Neural crest cell (in vitro differentiated cells): Measurements from ENCODE around the gene QSOX2. TPM values are rescaled to one million over a fixed set of nuclear protein-coding genes. Genes with fewer than 3 reads are reported as not detected.

ENCODE experiments used
- DNase-seq: peaks from one replicate; pipeline ENCODE4 v3.0.0; 2021; ENCODE audit warnings: low read depth, mixed read lengths, low spot score
- H3K27ac Mint-ChIP-seq: one replicate; pipeline ENCODE4 v1.8.0; 2021; ENCODE audit warnings: mild to moderate bottlenecking, mixed read lengths; ENCODE audit not compliant: unreplicated experiment
- H3K27me3 Mint-ChIP-seq: 2 replicates; pipeline ENCODE4 v1.8.0; 2021; ENCODE audit warnings: low read depth, mild to moderate bottlenecking, mixed read lengths
- H3K36me3 Mint-ChIP-seq: 2 replicates; pipeline ENCODE4 v1.8.0; 2021; ENCODE audit warnings: low read depth, mild to moderate bottlenecking, mixed read lengths
- H3K4me1 Mint-ChIP-seq: 2 replicates; pipeline ENCODE4 v1.8.0; 2021; ENCODE audit warnings: mixed read lengths
- H3K4me3 Mint-ChIP-seq: one replicate; pipeline ENCODE4 v1.8.0; 2021; ENCODE audit warnings: mild to moderate bottlenecking, mixed read lengths
- H3K9me3 Mint-ChIP-seq: 2 replicates; pipeline ENCODE4 v1.8.0; 2021; ENCODE audit warnings: mixed read lengths
- CTCF ChIP-seq: fragments of 200-600 bp; sonication (generic); conservative IDR thresholded peaks from 2 replicates; pipeline ENCODE4 v1.5.0; 2021; ENCODE audit warnings: antibody characterized with exemption, mild to moderate bottlenecking
- total RNA-seq: library from RNA; stranded (reverse); gene quantifications from 2 replicates; pipeline ENCODE4 v1.2.1, GENCODE V29; 2021

The QSOX2 gene
- total RNA-seq, 1 donor from 2014 or later = 28.7 TPM

- no peak overlapping the region for H3K27ac Mint-ChIP-seq
- no peak overlapping the region for H3K4me3 Mint-ChIP-seq
Measured at GRCh38 chr9:136259836-136260235, 14.2 kb upstream of the QSOX2 start.

GRCh38 chr9:136259517-136259813 is 13.9 kb upstream of the QSOX2 start:
- no peak overlapping the region for H3K4me3 Mint-ChIP-seq
- no peaks in the 10 kb centered on the region for H3K9me3 Mint-ChIP-seq
- H3K27ac Mint-ChIP-seq = no peak overlapping the region
- H3K36me3 Mint-ChIP-seq = no peaks in the 10 kb centered on the region
- no peaks in the 10 kb centered on the region for H3K27me3 Mint-ChIP-seq
- no peaks in the 10 kb centered on the region for H3K4me1 Mint-ChIP-seq
- no peak for DNase-seq
- no peak for TF ChIP-seq CTCF

More at GRCh38 chr9:136259836-136260235, 14.2 kb upstream of the QSOX2 start:
- H3K9me3 Mint-ChIP-seq = no peaks in the 10 kb centered on the region
- no peaks in the 10 kb centered on the region for H3K4me1 Mint-ChIP-seq
- H3K27me3 Mint-ChIP-seq = no peaks in the 10 kb centered on the region
- H3K36me3 Mint-ChIP-seq = no peaks in the 10 kb centered on the region
- no peak for DNase-seq
- no peak for TF ChIP-seq CTCF

- Mint-ChIP-seq H3K9me3 (no peaks in the 10 kb centered on the region), H3K4me3 (no peak overlapping the region), H3K4me1 (no peaks in the 10 kb centered on the region), H3K27ac (no peak overlapping the region), H3K36me3 (no peaks in the 10 kb centered on the region), H3K27me3 (no peaks in the 10 kb centered on the region)
- DNase-seq = no peak
- no peak for TF ChIP-seq CTCF
Measured at GRCh38 chr9:136258786-136259516, 13.3 kb upstream of the QSOX2 start.

GRCh38 chr9:136258299-136258625 is 12.7 kb upstream of the QSOX2 start:
- Mint-ChIP-seq H3K4me3 (no peak overlapping the region), H3K27me3 (no peaks in the 10 kb centered on the region), H3K36me3 (no peaks in the 10 kb centered on the region), H3K27ac (no peak overlapping the region), H3K9me3 (no peaks in the 10 kb centered on the region), H3K4me1 (no peaks in the 10 kb centered on the region)
- no peak for DNase-seq
- TF ChIP-seq CTCF = no peak

- no peak for TF ChIP-seq CTCF
- Mint-ChIP-seq H3K36me3 (no peaks in the 10 kb centered on the region), H3K4me3 (no peak overlapping the region), H3K9me3 (no peaks in the 10 kb centered on the region), H3K27me3 (no peaks in the 10 kb centered on the region), H3K27ac (no peak overlapping the region), H3K4me1 (no peaks in the 10 kb centered on the region)
- DNase-seq = no peak
Measured at GRCh38 chr9:136257381-136258298, 12.0 kb upstream of the QSOX2 start.
